ENCODE results near the gene GADD45G.

Gene GADD45G

GRCh38 chr9:89615661-89616060 lies 10.8 kb downstream of the GADD45G start:
- peak; percentile 42; the same call in 1 of the 2 replicates for TF ChIP-seq CTCF (IDR thresholded peaks at IDR 0.05; ENCODE audit: low read depth, low read length)
- no peak overlapping the region for H3K4me3 ChIP-seq (ENCODE audit: low read depth, low read length)
- H3K27me3 ChIP-seq (ENCODE audit: insufficient read depth, low read depth, severe bottlenecking) = no peaks in the 10 kb centered on the region
- peak; percentile 31 for DNase-seq
- peaks cover 4% of the 10 kb centered on the region for H3K9me3 ChIP-seq (ENCODE audit: severe bottlenecking)
- H3K36me3 ChIP-seq = no peaks in the 10 kb centered on the region
- no peak overlapping the region for H3K27ac ChIP-seq

- no peaks in the 10 kb centered on the region for H3K27me3 ChIP-seq (ENCODE audit: insufficient read depth, low read depth, severe bottlenecking)
- DNase-seq = no peak
- no peak for TF ChIP-seq CTCF (IDR thresholded peaks at IDR 0.05; ENCODE audit: low read depth, low read length)
These were observed 11.6 kb downstream of the GADD45G start for GRCh38 chr9:89616411-89616810.

GRCh38 chr9:89617978-89618377 lies 13.2 kb downstream of the GADD45G start:
- no peak overlapping the region for H3K27ac ChIP-seq
- no peak for DNase-seq
- H3K36me3 ChIP-seq = no peaks in the 10 kb centered on the region
- no peaks in the 10 kb centered on the region for H3K9me3 ChIP-seq (ENCODE audit: severe bottlenecking)
- no peak overlapping the region for H3K4me3 ChIP-seq (ENCODE audit: low read depth, low read length)
- TF ChIP-seq CTCF (IDR thresholded peaks at IDR 0.05; ENCODE audit: low read depth, low read length) = no peak
- no peaks in the 10 kb centered on the region for H3K27me3 ChIP-seq (ENCODE audit: insufficient read depth, low read depth, severe bottlenecking)

More at GRCh38 chr9:89616411-89616810, 11.6 kb downstream of the GADD45G start:
- Histone ChIP-seq H3K36me3 (no peaks in the 10 kb centered on the region), H3K27ac (no peak overlapping the region), H3K9me3 (ENCODE audit: severe bottlenecking) (peaks cover 4% of the 10 kb centered on the region), H3K4me3 (ENCODE audit: low read depth, low read length) (no peak overlapping the region)

- peak; percentile 82 for DNase-seq
- H3K9me3 ChIP-seq (ENCODE audit: severe bottlenecking) = no peaks in the 10 kb centered on the region
- no peaks in the 10 kb centered on the region for H3K27me3 ChIP-seq (ENCODE audit: insufficient read depth, low read depth, severe bottlenecking)
- no peak overlapping the region for H3K4me3 ChIP-seq (ENCODE audit: low read depth, low read length)
- peak; percentile 51 for TF ChIP-seq CTCF (IDR thresholded peaks at IDR 0.05; ENCODE audit: low read depth, low read length)
- no peaks in the 10 kb centered on the region for H3K36me3 ChIP-seq
- H3K27ac ChIP-seq = 0 out of 2 replicates have a peak overlapping the region, but pooled peaks have one; percentile 24
These were observed 14.2 kb downstream of the GADD45G start for GRCh38 chr9:89619019-89619418.

GRCh38 chr9:89619424-89620138 lies 14.8 kb downstream of the GADD45G start:
- Histone ChIP-seq H3K36me3 (no peaks in the 10 kb centered on the region), H3K27me3 (ENCODE audit: insufficient read depth, low read depth, severe bottlenecking) (no peaks in the 10 kb centered on the region), H3K9me3 (ENCODE audit: severe bottlenecking) (no peaks in the 10 kb centered on the region), H3K4me3 (ENCODE audit: low read depth, low read length) (no peak overlapping the region), H3K27ac (peak overlapping the region; percentile 47)
- DNase-seq = no peak
- TF ChIP-seq CTCF (IDR thresholded peaks at IDR 0.05; ENCODE audit: low read depth, low read length) = no peak

- Histone ChIP-seq H3K4me3 (ENCODE audit: low read depth, low read length) (no peak overlapping the region), H3K9me3 (ENCODE audit: severe bottlenecking) (no peaks in the 10 kb centered on the region), H3K27ac (no peak overlapping the region), H3K27me3 (ENCODE audit: insufficient read depth, low read depth, severe bottlenecking) (no peaks in the 10 kb centered on the region), H3K36me3 (no peaks in the 10 kb centered on the region)
- no peak for TF ChIP-seq CTCF (IDR thresholded peaks at IDR 0.05; ENCODE audit: low read depth, low read length)
- DNase-seq = no peak
These were observed 16.2 kb downstream of the GADD45G start for GRCh38 chr9:89621031-89621430.

All from WERI-Rb-1 (cell line).